H9 (cell line): ENCODE results near the gene ATP5PB. TPM values are rescaled to one million over a fixed set of nuclear protein-coding genes. Genes with fewer than 3 reads are reported as not detected.

Experiments used
- DNase-seq: peaks from one replicate; pipeline ENCODE4 v3.0.0-alpha.2; 2017
- H2AFZ ChIP-seq: one replicate; pipeline ENCODE4 v1.6.1; 2013; ENCODE audit warnings: mild to moderate bottlenecking, low read length, control low read depth, moderate library complexity
- H2AK5ac ChIP-seq: 2 replicates; pipeline ENCODE4 v1.6.1; 2013; ENCODE audit warnings: low read length, control low read depth, mixed read lengths; ENCODE audit not compliant: insufficient read length
- H2BK120ac ChIP-seq: one replicate; pipeline ENCODE4 v1.6.1; 2013; ENCODE audit warnings: low read depth, mild to moderate bottlenecking, low read length, control low read depth, inconsistent platforms; ENCODE audit not compliant: poor library complexity, severe bottlenecking
- H2BK12ac ChIP-seq: 2 replicates; pipeline ENCODE4 v1.6.1; 2013; ENCODE audit warnings: low read length, control low read depth, mixed read lengths, low read depth; ENCODE audit not compliant: insufficient read length
- H2BK15ac ChIP-seq: 2 replicates; pipeline ENCODE4 v1.6.1; 2013; ENCODE audit warnings: low read depth, low read length, control low read depth
- H2BK20ac ChIP-seq: one replicate; pipeline ENCODE4 v1.6.1; 2013; ENCODE audit warnings: low read depth, mild to moderate bottlenecking, low read length, control low read depth, inconsistent platforms; ENCODE audit not compliant: poor library complexity, severe bottlenecking
- H2BK5ac ChIP-seq: 2 replicates; pipeline ENCODE4 v1.6.1; 2013; ENCODE audit warnings: low read length, control low read depth, mixed read lengths; ENCODE audit not compliant: insufficient read length
- H3K14ac ChIP-seq: 2 replicates; pipeline ENCODE4 v1.6.1; 2013; ENCODE audit warnings: low read length, control low read depth; ENCODE audit not compliant: insufficient read depth
- H3K18ac ChIP-seq: 2 replicates; pipeline ENCODE4 v1.6.1; 2013; ENCODE audit warnings: low read depth, mild to moderate bottlenecking, mixed read lengths, low read length, control low read depth; ENCODE audit not compliant: insufficient read length
- H3K23ac ChIP-seq: 2 replicates; pipeline ENCODE4 v1.6.1; 2013; ENCODE audit warnings: low read length, control low read depth, mixed read lengths, low read depth; ENCODE audit not compliant: insufficient read length
- H3K23me2 ChIP-seq: 2 replicates; pipeline ENCODE4 v1.6.1; 2013; ENCODE audit warnings: low read depth, mild to moderate bottlenecking, mixed read lengths, low read length, control low read depth; ENCODE audit not compliant: insufficient read length, poor library complexity, severe bottlenecking
- H3K27ac ChIP-seq: 2 replicates; pipeline ENCODE4 v1.5.1; 2013; ENCODE audit warnings: low read length, control low read depth, mixed read lengths, low read depth; ENCODE audit not compliant: insufficient read length
- H3K27me3 ChIP-seq: 2 replicates; pipeline ENCODE4 v1.6.1; 2013; ENCODE audit warnings: low read length, control low read depth, inconsistent platforms; ENCODE audit not compliant: insufficient read depth
- H3K4ac ChIP-seq: 2 replicates; pipeline ENCODE4 v1.6.1; 2013; ENCODE audit warnings: low read depth, mild to moderate bottlenecking, control low read depth, inconsistent platforms, low read length, moderate library complexity
- H3K4me1 ChIP-seq: 2 replicates; pipeline ENCODE4 v1.6.1; 2013; ENCODE audit warnings: low read length, control low read depth, inconsistent platforms; ENCODE audit not compliant: insufficient read depth
- H3K4me2 ChIP-seq: 2 replicates; pipeline ENCODE4 v1.6.1; 2013; ENCODE audit warnings: low read length, control low read depth, mixed read lengths; ENCODE audit not compliant: insufficient read length, insufficient read depth
- H3K56ac ChIP-seq: 2 replicates; pipeline ENCODE4 v1.6.1; 2013; ENCODE audit warnings: low read depth, mild to moderate bottlenecking, mixed read lengths, low read length, control low read depth; ENCODE audit not compliant: insufficient read length
- H3K79me1 ChIP-seq: 2 replicates; pipeline ENCODE4 v1.6.1; 2013; ENCODE audit warnings: low read depth, mild to moderate bottlenecking, moderate library complexity, low read length, control low read depth, inconsistent platforms; ENCODE audit not compliant: insufficient read depth, poor library complexity, severe bottlenecking
- H3K79me2 ChIP-seq: 2 replicates; pipeline ENCODE4 v1.6.1; 2013; ENCODE audit warnings: low read length, control low read depth, inconsistent platforms; ENCODE audit not compliant: insufficient read depth
- H3K9ac ChIP-seq: 2 replicates; pipeline ENCODE4 v1.6.1; 2013; ENCODE audit warnings: low read length, control low read depth, mixed read lengths; ENCODE audit not compliant: insufficient read length; ENCODE audit errors: extremely low read depth
- H3K9me3 ChIP-seq: one replicate; pipeline ENCODE4 v1.6.1; 2013; ENCODE audit warnings: low read depth, low read length, inconsistent platforms; ENCODE audit not compliant: control insufficient read depth
- H3T11ph ChIP-seq: one replicate; pipeline ENCODE4 v1.6.1; 2013; ENCODE audit warnings: mild to moderate bottlenecking, low read length, control low read depth, inconsistent platforms
- H4K20me1 ChIP-seq: one replicate; pipeline ENCODE4 v1.6.1; 2013; ENCODE audit not compliant: control insufficient read depth, insufficient read length, insufficient read depth
- H4K5ac ChIP-seq: 2 replicates; pipeline ENCODE4 v1.6.1; 2013; ENCODE audit warnings: low read depth, mild to moderate bottlenecking, mixed read lengths, low read length, control low read depth; ENCODE audit not compliant: insufficient read length
- H4K8ac ChIP-seq: replicated peaks from 2 replicates; pipeline ENCODE4 v1.6.1; 2013; ENCODE audit warnings: low read length, control low read depth, mixed read lengths, low read depth; ENCODE audit not compliant: insufficient read length
- H4K91ac ChIP-seq: 2 replicates; pipeline ENCODE4 v1.6.1; 2013; ENCODE audit warnings: low read depth, mild to moderate bottlenecking, moderate library complexity, mixed read lengths, low read length, control low read depth; ENCODE audit not compliant: insufficient read length
- H3K27ac Mint-ChIP-seq, 3 experiments: 2 replicates in 2 of 3; 3 replicates in 1 of 3; pipeline ENCODE4 v1.8.0; 2020 to 2021; ENCODE audit warnings: mixed read lengths in 3 of 3, mild to moderate bottlenecking in 1 of 3, moderate library complexity in 1 of 3
- H3K27me3 Mint-ChIP-seq: 2 replicates; pipeline ENCODE4 v1.8.0; 2021; ENCODE audit warnings: low read depth, mild to moderate bottlenecking, moderate library complexity, mixed read lengths
- H3K36me3 Mint-ChIP-seq, 3 experiments: 2 replicates in 2 of 3; 3 replicates in 1 of 3; pipeline ENCODE4 v1.8.0; 2020 to 2021; ENCODE audit warnings: low read depth in 3 of 3, mixed read lengths in 3 of 3; ENCODE audit not compliant: insufficient read depth in 1 of 3
- H3K4me1 Mint-ChIP-seq, 2 experiments: 2 replicates each; pipeline ENCODE4 v1.8.0; 2020; ENCODE audit warnings: mixed read lengths in 2 of 2
- H3K4me3 Mint-ChIP-seq, 2 experiments: 2 replicates in 1 of 2; 3 replicates in 1 of 2; pipeline ENCODE4 v1.8.0; 2020 to 2021; ENCODE audit warnings: mild to moderate bottlenecking in 2 of 2, mixed read lengths in 2 of 2, moderate library complexity in 1 of 2
- H3K9me3 Mint-ChIP-seq, 2 experiments: 2 replicates in 1 of 2; 3 replicates in 1 of 2; pipeline ENCODE4 v1.8.0; 2020; ENCODE audit warnings: mild to moderate bottlenecking in 2 of 2, mixed read lengths in 2 of 2, moderate library complexity in 1 of 2
- WGBS: extraction: QIAGEN DNeasy Blood & Tissue Kit; methylation state at CpG from one replicate; pipeline ENCODE4 v1.1.7; 2013; ENCODE audit warnings: missing lambda C conversion rate, low lambda C conversion rate, mixed read lengths; ENCODE audit not compliant: insufficient read length; ENCODE audit errors: extremely low coverage; 5-methylcytosine and 5-hydroxymethylcytosine counted together
- total RNA-seq: library from RNA; stranded (reverse); gene quantifications from 2 replicates; pipeline ENCODE4 v1.2.1, GENCODE V29; 2021
- TF ChIP-seq, protein P1 (sequence below): fragments of 200-600 bp; sonication (generic); conservative IDR thresholded peaks from 3 replicates; pipeline ENCODE4 v1.8.0; 2021; ENCODE audit warnings: antibody characterized with exemption, mild to moderate bottlenecking

Gene ATP5PB
- total RNA-seq, 1 experiment from 2014 or later: 250 TPM

DNA sequence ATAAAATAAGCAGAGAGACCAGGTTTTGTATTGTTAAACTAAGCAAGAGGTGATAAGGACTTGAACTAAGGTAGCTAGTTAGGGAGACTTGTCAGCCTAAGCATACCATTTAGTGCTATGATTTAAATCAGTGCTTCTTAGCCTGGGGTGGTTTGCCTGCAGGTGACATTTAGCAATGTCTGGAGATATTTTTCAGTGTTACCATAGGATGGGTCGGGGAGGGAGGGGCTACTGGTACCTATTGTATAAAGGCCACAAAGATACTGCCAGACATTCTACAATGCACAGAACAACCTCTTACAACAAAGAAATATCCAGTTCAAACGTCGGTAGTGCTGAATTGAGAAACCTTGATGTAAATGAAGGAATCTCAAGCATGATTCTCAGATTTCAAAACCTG is 3.3 kb downstream of the ATP5PB start:
- Histone ChIP-seq H3K18ac (no peak overlapping the region), H3T11ph (no peak overlapping the region), H2BK15ac (no peak overlapping the region), H3K79me1 (peaks cover 3% of the 10 kb centered on the region), H3K27ac (no peak overlapping the region), H3K23ac (no peak overlapping the region), H3K56ac (no peak overlapping the region), H4K8ac (no peak overlapping the region), H4K91ac (no peak overlapping the region), H2AFZ (no peak overlapping the region), H2BK12ac (no peak overlapping the region), H4K20me1 (no peaks in the 10 kb centered on the region), H3K4me1 (no peaks in the 10 kb centered on the region), H2AK5ac (no peak overlapping the region), H3K27me3 (no peaks in the 10 kb centered on the region), H3K14ac (no peak overlapping the region), H3K4me2 (no peak overlapping the region), H2BK120ac (no peak overlapping the region), H2BK5ac (no peak overlapping the region), H4K5ac (no peak overlapping the region), H3K9ac (no peak overlapping the region), H3K9me3 (no peaks in the 10 kb centered on the region), H3K23me2 (peaks cover 14% of the 10 kb centered on the region), H2BK20ac (no peak overlapping the region), H3K79me2 (peaks cover 15% of the 10 kb centered on the region; the same call in 1 of the 2 replicates), H3K4ac (no peak overlapping the region)
- H3K27me3 Mint-ChIP-seq: no peaks in the 10 kb centered on the region
- TF ChIP-seq, protein P1, sequence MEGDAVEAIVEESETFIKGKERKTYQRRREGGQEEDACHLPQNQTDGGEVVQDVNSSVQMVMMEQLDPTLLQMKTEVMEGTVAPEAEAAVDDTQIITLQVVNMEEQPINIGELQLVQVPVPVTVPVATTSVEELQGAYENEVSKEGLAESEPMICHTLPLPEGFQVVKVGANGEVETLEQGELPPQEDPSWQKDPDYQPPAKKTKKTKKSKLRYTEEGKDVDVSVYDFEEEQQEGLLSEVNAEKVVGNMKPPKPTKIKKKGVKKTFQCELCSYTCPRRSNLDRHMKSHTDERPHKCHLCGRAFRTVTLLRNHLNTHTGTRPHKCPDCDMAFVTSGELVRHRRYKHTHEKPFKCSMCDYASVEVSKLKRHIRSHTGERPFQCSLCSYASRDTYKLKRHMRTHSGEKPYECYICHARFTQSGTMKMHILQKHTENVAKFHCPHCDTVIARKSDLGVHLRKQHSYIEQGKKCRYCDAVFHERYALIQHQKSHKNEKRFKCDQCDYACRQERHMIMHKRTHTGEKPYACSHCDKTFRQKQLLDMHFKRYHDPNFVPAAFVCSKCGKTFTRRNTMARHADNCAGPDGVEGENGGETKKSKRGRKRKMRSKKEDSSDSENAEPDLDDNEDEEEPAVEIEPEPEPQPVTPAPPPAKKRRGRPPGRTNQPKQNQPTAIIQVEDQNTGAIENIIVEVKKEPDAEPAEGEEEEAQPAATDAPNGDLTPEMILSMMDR: no peak
- no CpG with 5 or more reads among the region's 3 CpGs for WGBS
- peaks cover 5 to 18% of the 10 kb centered on the region in 2 experiments for H3K4me1 Mint-ChIP-seq
- DNase-seq: no peak
- H3K36me3 Mint-ChIP-seq: peaks cover 12 to 56% (median 32%) of the 10 kb centered on the region in 3 experiments
- H3K4me3 Mint-ChIP-seq: no peak overlapping the region
- H3K9me3 Mint-ChIP-seq: no peaks in the 10 kb centered on the region
- no peak overlapping the region for H3K27ac Mint-ChIP-seq
